Left lobe of liver (tissue), 2 donors: Measurements from ENCODE around the gene BCAN. TPM values are rescaled to one million over a fixed set of nuclear protein-coding genes. Genes with fewer than 3 reads are reported as not detected.

ENCODE experiments used
- ATAC-seq: fragments of 200-7000 bp; cut with Tn5 transposase; one replicate; pipeline ENCODE4 v1.9.1; 2020; ENCODE audit warnings: mild to moderate bottlenecking, moderate library complexity
- DNase-seq: peaks from one replicate; pipeline ENCODE4 v3.0.0-alpha.2; 2020; ENCODE audit warnings: low spot score
- total RNA-seq: library from RNA; stranded (reverse); gene quantifications from one replicate; pipeline ENCODE4 v1.2.1, GENCODE V29; 2021
- donor health status: DM: no; HTN: no; CAD: no; lungs with moderate emphysema.
- donor health status: DM: no; HTN: yes; CAD: no.

BCAN gene
- total RNA-seq, 1 donor from 2014 or later = not detected

GRCh38 chr1:156659988-156660751 is 18.3 kb downstream of the BCAN start:
- ATAC-seq = peak; percentile 90
- peak; percentile 83 for DNase-seq

GRCh38 chr1:156660752-156661112 is 18.8 kb downstream of the BCAN start:
- DNase-seq (no peak), ATAC-seq (no peak)

DNA sequence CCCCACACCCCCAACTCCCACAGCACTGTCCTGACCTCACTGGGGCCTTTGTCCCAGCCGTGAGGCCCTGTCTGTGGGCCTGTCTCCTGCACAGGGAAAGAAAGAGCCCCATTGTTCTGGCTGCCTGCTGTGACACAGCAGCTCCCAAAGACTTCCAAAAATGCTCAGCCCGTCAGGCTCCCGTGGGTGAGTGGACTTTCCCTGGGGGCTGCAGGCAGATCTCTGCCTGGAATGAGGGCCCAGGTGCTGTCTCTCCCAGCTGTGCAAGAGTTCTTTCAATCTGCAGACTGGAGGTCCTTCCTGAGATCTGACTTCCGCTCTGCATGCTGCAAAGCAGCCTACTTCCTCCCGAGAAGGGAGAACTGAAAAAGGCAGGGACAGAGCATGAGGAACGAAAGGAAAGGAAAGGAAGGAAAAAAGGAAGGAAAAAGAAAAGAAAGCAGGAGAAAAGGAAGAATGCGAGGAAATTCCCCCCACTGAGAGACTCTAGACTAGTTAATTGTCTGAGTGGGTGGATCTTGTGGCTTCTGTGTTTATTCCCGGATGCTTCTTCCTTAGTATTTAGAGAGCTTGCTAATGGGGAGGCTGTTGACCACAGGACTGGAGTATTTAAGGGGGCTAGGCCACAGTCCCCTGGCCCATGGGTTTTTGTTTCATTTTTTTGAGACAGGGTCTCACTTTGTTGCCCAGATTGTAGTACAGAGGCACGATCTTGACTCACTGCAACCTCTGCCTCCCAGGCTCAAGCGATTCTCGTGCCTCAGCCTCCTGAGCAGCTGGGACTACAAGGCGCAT is 20.3 kb downstream of the BCAN start:
- ATAC-seq = no peak
- no peak for DNase-seq

GRCh38 chr1:156662800-156663055 is 20.8 kb downstream of the BCAN start:
- ATAC-seq (no peak), DNase-seq (no peak)

GRCh38 chr1:156663178-156663577 is 21.3 kb downstream of the BCAN start:
- ATAC-seq (no peak), DNase-seq (no peak)

GRCh38 chr1:156664046-156664766 is 22.3 kb downstream of the BCAN start:
- no peak for DNase-seq
- ATAC-seq = no peak

GRCh38 chr1:156664767-156665411 is 23.0 kb downstream of the BCAN start:
- ATAC-seq (peak; percentile 29), DNase-seq (no peak)

DNA sequence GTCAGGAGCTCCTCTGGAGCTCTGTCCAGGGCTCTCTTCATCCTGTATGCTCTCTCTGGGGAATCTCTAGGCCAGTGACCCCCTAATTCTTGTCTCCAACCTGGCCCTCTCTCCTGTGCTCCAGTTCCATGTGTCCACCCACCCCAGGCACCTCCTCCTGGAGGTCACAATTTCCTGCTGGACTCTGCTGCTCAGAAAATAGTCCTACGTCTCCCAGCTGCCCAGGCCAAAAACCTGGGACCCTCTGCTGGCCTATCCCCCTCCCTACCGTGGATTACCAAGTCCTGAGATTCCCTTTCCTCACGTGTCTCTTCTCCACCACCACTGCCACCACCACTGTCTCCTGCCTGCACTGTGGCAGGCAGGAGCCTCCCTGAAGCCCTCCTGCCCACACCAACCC is 23.6 kb downstream of the BCAN start:
- ATAC-seq = no peak
- DNase-seq = no peak

DNA sequence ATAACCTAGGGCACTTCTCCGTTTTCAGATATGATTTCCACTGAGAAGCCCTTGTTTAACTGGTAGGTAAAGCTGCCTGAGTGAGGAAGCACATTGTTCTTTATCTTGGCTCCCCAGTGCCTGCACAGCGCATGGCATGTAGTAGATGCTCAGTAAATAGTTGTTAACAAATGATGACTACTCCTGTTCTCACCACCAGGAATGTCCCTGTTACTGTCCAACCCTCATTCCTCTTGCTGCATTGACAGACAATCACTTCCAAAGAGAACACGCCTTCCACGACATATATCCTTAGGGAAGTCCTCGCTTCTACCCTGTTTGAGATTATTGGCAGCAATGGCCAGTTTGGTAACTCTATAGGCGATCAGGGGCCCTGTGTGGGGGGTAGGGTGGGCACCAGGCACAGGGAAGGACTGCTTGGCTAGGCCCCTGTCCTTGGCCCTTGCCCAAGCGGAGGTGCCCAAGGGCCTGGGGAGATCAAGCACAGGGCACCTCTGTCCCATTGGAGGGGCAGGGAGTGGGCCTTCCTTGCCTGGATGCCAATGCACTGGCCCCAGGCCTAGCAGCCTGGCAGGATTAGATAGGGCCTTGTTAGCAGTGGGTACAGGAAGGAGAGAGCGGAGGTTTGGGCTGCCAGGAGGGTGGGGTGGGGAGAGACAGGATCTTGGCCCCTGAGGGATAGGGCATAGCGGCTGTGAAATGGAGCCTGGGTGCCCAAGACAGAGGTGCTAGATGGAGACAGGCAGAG is 25.1 kb downstream of the BCAN start:
- ATAC-seq (no peak), DNase-seq (no peak)

DNA sequence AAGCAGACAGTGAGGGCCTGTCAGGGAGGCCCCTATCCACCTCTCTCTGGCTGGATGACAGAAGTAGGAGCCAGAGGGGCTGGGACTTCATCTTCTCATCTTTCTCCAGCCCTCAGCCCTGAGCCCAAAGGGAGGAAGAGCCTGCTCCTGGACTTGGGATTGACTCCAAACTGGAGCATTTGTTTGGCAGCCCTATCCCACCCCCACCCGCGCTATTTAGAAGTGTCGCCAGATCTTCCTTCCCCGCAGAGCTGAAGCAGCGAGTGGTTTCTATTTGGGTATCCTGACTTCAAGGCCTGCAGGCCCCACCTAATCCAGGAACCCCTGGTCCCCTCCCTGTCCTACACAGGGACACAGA is 25.7 kb downstream of the BCAN start:
- ATAC-seq = no peak
- DNase-seq = no peak

GRCh38 chr1:156667968-156668709 is 26.2 kb downstream of the BCAN start:
- ATAC-seq (no peak), DNase-seq (no peak)

DNA sequence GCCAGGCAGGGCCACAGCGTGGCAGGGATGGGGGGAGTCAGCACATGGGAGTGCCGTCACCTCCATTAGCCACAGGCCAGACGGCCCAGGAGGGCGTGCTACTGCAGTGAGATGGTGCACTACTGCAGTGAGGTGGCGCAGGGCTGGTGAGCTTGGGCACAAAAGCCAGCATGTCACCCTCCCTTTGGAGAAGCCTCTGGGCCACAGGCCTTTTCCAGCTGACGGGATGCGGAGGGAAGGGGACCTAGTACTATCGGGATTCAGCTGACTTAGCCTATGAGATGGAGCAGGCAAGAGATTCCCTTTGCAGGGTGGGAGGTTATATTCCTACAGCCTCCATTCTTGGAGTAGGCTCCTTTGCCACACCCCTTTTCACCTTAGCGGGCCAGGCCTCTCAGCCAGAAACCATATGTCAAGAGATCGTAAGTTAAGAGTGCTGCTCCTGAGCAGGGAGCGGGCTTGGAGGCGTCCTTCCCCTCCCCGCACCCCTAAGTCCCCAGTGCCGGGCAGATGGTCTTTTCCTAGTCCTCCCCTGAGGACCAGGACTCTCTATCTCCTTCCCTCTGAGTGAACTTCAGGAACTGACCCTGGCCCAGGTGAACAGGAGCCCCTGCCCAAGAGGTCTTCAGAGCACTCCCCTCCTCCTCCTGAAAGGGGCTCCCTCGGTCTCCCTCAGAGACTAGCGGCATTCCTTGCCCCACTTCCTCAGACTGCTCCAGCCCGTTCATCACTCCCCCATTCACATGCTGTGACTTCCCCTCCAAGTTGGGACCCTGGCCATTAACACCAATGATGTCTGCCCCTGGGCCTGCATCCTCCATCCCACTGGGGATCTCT is 27.1 kb downstream of the BCAN start:
- ATAC-seq (no peak), DNase-seq (no peak)

GRCh38 chr1:156669794-156670193 is 27.9 kb downstream of the BCAN start:
- DNase-seq = no peak

DNA sequence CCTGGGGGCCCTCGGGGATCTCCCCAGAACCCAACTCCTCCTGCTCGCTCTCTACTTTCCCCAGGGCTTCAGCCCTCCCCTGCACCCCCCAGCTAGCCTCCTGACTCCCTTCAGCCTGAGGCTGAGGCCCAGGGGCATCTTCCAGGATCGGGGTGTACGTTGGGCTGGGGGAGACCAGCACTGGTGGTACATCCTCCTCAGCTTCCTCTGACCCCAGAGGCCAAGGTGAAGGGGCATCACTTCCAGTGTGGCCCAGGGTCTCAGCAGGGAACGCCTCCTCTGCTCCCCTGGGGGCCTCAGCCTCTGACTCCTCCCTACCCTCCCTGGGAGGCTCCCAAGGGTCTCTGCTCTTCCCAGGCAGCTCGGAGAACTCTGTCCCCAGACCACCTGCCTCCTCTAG is 28.4 kb downstream of the BCAN start:
- ATAC-seq (no peak), DNase-seq (no peak)

More at GRCh38 chr1:156669794-156670193, 27.9 kb downstream of the BCAN start:
- no peak for ATAC-seq

- ATAC-seq (no peak), DNase-seq (no peak)
These were observed 28.9 kb downstream of the BCAN start for GRCh38 chr1:156670791-156671190.

- no peak for DNase-seq
- ATAC-seq = no peak
These were observed 29.9 kb downstream of the BCAN start for GRCh38 chr1:156671804-156672203.

- DNase-seq (no peak), ATAC-seq (peak; percentile 48)
These were observed 31.6 kb downstream of the BCAN start for GRCh38 chr1:156673387-156674121.
